Neural cell (in vitro differentiated cells): ENCODE results near the gene ITPKB.

Source experiments
- EP300 ChIP-seq: fragments of 450-650 bp; conservative IDR thresholded peaks from 2 replicates; pipeline ENCODE4 v1.6.1; 2014; ENCODE audit warnings: antibody characterized with exemption, mild to moderate bottlenecking, moderate library complexity; ENCODE audit not compliant: poor library complexity, severe bottlenecking
- EZH2 ChIP-seq: fragments of 200-600, 300-800 bp; shearing (Covaris generic), sonication (generic); IDR thresholded peaks from 2 replicates; pipeline ENCODE4 v1.6.1; 2014; ENCODE audit warnings: antibody characterized with exemption, low read length, borderline replicate concordance, mild to moderate bottlenecking; ENCODE audit not compliant: insufficient read depth, poor library complexity, severe bottlenecking
- MXI1 ChIP-seq: fragments of 450-650 bp; conservative IDR thresholded peaks from 2 replicates; pipeline ENCODE4 v1.6.1; 2014; ENCODE audit warnings: antibody characterized with exemption, mild to moderate bottlenecking; ENCODE audit not compliant: poor library complexity, severe bottlenecking
- POLR2AphosphoS5 ChIP-seq: IDR thresholded peaks from 2 replicates; pipeline ENCODE4 v1.6.1; 2012
- RAD21 ChIP-seq: fragments of 450-650 bp; conservative IDR thresholded peaks from 2 replicates; pipeline ENCODE4 v1.6.1; 2014; ENCODE audit warnings: antibody characterized with exemption, mild to moderate bottlenecking, moderate library complexity
- SMC3 ChIP-seq: fragments of 450-650 bp; conservative IDR thresholded peaks from 2 replicates; pipeline ENCODE4 v1.6.1; 2014; ENCODE audit warnings: antibody characterized with exemption, mild to moderate bottlenecking, moderate library complexity; ENCODE audit not compliant: poor library complexity
- TAF1 ChIP-seq: IDR thresholded peaks from 2 replicates; pipeline ENCODE4 v1.6.1; 2012; ENCODE audit warnings: low read depth
- TF ChIP-seq, protein P1 (sequence below): fragments of 450-650 bp; IDR thresholded peaks from 2 replicates; pipeline ENCODE4 v1.5.1; 2014; ENCODE audit warnings: antibody characterized with exemption, mild to moderate bottlenecking, moderate library complexity; ENCODE audit not compliant: poor library complexity, severe bottlenecking
- TF ChIP-seq, protein P2 (sequence below): IDR thresholded peaks from 2 replicates; pipeline ENCODE4 v1.6.1; 2012; ENCODE audit warnings: borderline replicate concordance

DNA sequence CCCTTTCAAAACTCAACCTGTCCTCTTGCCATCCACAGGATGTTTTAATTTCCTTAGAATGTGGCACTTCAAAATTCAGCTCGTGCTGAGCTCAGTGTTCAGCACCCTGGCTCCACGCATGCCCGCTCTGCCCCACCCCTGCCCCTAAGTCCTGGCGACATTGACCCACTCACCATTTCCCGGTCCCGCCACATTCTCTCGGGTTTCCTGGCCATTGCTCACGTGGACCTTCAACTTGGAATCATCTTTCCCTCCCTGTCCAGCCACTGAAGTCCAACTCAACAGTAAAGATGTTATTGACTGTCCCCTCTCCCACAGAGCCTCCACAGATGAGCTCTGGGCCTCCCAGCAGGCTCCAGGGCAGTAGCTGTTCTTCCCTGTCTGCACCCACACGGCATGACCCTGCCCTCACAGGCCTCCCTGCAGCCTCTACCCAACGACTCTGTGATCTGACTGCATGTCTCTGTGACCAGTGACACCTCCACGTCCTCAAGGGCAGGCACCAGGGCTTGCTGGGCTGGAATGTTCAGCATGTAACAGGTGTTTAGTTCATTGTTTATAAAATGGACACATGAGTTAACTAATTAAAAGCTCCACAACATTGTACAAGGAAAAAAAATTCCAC lies 53.8 kb downstream of the ITPKB start:
- TF ChIP-seq, protein P1, sequence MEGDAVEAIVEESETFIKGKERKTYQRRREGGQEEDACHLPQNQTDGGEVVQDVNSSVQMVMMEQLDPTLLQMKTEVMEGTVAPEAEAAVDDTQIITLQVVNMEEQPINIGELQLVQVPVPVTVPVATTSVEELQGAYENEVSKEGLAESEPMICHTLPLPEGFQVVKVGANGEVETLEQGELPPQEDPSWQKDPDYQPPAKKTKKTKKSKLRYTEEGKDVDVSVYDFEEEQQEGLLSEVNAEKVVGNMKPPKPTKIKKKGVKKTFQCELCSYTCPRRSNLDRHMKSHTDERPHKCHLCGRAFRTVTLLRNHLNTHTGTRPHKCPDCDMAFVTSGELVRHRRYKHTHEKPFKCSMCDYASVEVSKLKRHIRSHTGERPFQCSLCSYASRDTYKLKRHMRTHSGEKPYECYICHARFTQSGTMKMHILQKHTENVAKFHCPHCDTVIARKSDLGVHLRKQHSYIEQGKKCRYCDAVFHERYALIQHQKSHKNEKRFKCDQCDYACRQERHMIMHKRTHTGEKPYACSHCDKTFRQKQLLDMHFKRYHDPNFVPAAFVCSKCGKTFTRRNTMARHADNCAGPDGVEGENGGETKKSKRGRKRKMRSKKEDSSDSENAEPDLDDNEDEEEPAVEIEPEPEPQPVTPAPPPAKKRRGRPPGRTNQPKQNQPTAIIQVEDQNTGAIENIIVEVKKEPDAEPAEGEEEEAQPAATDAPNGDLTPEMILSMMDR, result no peak
- TF ChIP-seq POLR2AphosphoS5 (no peak), EP300 (no peak), MXI1 (no peak), TAF1 (no peak), RAD21 (no peak), EZH2 (no peak), SMC3 (no peak)
- TF ChIP-seq, protein P2, sequence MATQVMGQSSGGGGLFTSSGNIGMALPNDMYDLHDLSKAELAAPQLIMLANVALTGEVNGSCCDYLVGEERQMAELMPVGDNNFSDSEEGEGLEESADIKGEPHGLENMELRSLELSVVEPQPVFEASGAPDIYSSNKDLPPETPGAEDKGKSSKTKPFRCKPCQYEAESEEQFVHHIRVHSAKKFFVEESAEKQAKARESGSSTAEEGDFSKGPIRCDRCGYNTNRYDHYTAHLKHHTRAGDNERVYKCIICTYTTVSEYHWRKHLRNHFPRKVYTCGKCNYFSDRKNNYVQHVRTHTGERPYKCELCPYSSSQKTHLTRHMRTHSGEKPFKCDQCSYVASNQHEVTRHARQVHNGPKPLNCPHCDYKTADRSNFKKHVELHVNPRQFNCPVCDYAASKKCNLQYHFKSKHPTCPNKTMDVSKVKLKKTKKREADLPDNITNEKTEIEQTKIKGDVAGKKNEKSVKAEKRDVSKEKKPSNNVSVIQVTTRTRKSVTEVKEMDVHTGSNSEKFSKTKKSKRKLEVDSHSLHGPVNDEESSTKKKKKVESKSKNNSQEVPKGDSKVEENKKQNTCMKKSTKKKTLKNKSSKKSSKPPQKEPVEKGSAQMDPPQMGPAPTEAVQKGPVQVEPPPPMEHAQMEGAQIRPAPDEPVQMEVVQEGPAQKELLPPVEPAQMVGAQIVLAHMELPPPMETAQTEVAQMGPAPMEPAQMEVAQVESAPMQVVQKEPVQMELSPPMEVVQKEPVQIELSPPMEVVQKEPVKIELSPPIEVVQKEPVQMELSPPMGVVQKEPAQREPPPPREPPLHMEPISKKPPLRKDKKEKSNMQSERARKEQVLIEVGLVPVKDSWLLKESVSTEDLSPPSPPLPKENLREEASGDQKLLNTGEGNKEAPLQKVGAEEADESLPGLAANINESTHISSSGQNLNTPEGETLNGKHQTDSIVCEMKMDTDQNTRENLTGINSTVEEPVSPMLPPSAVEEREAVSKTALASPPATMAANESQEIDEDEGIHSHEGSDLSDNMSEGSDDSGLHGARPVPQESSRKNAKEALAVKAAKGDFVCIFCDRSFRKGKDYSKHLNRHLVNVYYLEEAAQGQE, result no peak
